Measurements from ENCODE around the gene ASPHD1.

GRCh38 chr16:29876217-29876593 is 24.1 kb upstream of the ASPHD1 start:
- TF ChIP-seq CTCF (conservative IDR thresholded peaks at IDR 0.05) (no peak), ZFX (IDR thresholded peaks at IDR 0.05) (no peak)
